Measurements from ENCODE around the gene PDCD11.

Gene PDCD11

GRCh38 chr10:103450201-103450695 is 53.8 kb downstream of the PDCD11 start:
- DNase-seq (ENCODE audit: extremely low read depth, low read depth) = no peak
- TF ChIP-seq CTCF (IDR thresholded peaks at IDR 0.05; ENCODE audit: low read depth, low read length, missing control alignments) = no peak
- H3K4me3 ChIP-seq (replicated peaks; ENCODE audit: low read depth, low read length) = peak overlapping the region; percentile 64

- DNase-seq (ENCODE audit: extremely low read depth, low read depth) = peak; percentile 53
- no peak for TF ChIP-seq CTCF (IDR thresholded peaks at IDR 0.05; ENCODE audit: low read depth, low read length, missing control alignments)
These were observed 54.8 kb downstream of the PDCD11 start for GRCh38 chr10:103451091-103451813.

GRCh38 chr10:103451831-103452505 is 55.5 kb downstream of the PDCD11 start, which contains the start of gene CALHM2:
CALHM2 (minus strand) TSS chr10:103452370; CDS start chr10:103449941, 2,429 bp downstream.
- no peak for DNase-seq (ENCODE audit: extremely low read depth, low read depth)

More at GRCh38 chr10:103451091-103451813, 54.8 kb downstream of the PDCD11 start:
- H3K4me3 ChIP-seq (replicated peaks; ENCODE audit: low read depth, low read length) = peak overlapping the region; percentile 64

GRCh38 chr10:103452506-103453230 is 56.2 kb downstream of the PDCD11 start:
- TF ChIP-seq CTCF (IDR thresholded peaks at IDR 0.05; ENCODE audit: low read depth, low read length, missing control alignments) = no peak
- no peak for DNase-seq (ENCODE audit: extremely low read depth, low read depth)
- H3K4me3 ChIP-seq (replicated peaks; ENCODE audit: low read depth, low read length) = peak overlapping the region; percentile 64

More at GRCh38 chr10:103451831-103452505, 55.5 kb downstream of the PDCD11 start, which contains the start of gene CALHM2:
- peak within 1 kb of the TSS; percentile 64 for H3K4me3 ChIP-seq (replicated peaks; ENCODE audit: low read depth, low read length)
- TF ChIP-seq CTCF (IDR thresholded peaks at IDR 0.05; ENCODE audit: low read depth, low read length, missing control alignments) = no peak

GRCh38 chr10:103454026-103454425 is 57.6 kb downstream of the PDCD11 start:
- DNase-seq (ENCODE audit: extremely low read depth, low read depth) = no peak
- TF ChIP-seq CTCF (IDR thresholded peaks at IDR 0.05; ENCODE audit: low read depth, low read length, missing control alignments) = no peak
- H3K4me3 ChIP-seq (replicated peaks; ENCODE audit: low read depth, low read length) = no peak overlapping the region

- no peak for DNase-seq (ENCODE audit: extremely low read depth, low read depth)
- no peak overlapping the region for H3K4me3 ChIP-seq (replicated peaks; ENCODE audit: low read depth, low read length)
- no peak for TF ChIP-seq CTCF (IDR thresholded peaks at IDR 0.05; ENCODE audit: low read depth, low read length, missing control alignments)
These were observed 58.8 kb downstream of the PDCD11 start for GRCh38 chr10:103455235-103455634.
